GM12878 (cell line): ENCODE results near the gene CSNK1G1. TPM values are rescaled to one million over a fixed set of nuclear protein-coding genes. Genes with fewer than 3 reads are reported as not detected.

Source experiments
- ATAC-seq: fragments of 200-7000 bp; cut with Tn5 transposase; 3 replicates; pipeline ENCODE4 v1.9.1; 2020; ENCODE audit warnings: mild to moderate bottlenecking, moderate library complexity
- BruUV-seq: library from RNA; stranded (reverse); fragments of 400-500 nt; replicated peaks from 2 replicates; lab custom pipeline; 2021; lab: Mats Ljungman, UMichigan
- CTCF ChIA-PET: fragments of 300-600 bp; sonication (Branson Sonifier 250); formaldehyde crosslinking; extraction: SDS; loops from one replicate; lab custom pipeline; 2021; ENCODE audit warnings: inconsistent platforms; lab: Yijun Ruan, JAX
- POLR2A ChIA-PET: fragments of 350-600 bp; formaldehyde crosslinking; extraction: SDS; loops from one replicate; lab custom pipeline; 2021; ENCODE audit warnings: inconsistent platforms; lab: Charles Lee
- RAD21 ChIA-PET: fragments of 300-600 bp; sonication (Branson Sonifier 250); formaldehyde crosslinking; loops from one replicate; lab custom pipeline; 2023; ENCODE audit warnings: antibody characterized with exemption; ENCODE audit not compliant: unreplicated experiment; lab: Charles Lee
- SMC1A ChIA-PET: fragments of 300-600 bp; sonication (Branson Sonifier 250); formaldehyde crosslinking; loops from one replicate; lab custom pipeline; 2023; ENCODE audit not compliant: unreplicated experiment, uncharacterized antibody; lab: Charles Lee
- DNase-seq: peaks from one replicate; pipeline ENCODE4 v3.0.0-alpha.2; 2011; ENCODE audit warnings: low read depth, low spot score
- FAIRE-seq: peaks from 3 replicates; lab custom pipeline; 2011; peaks lifted over from hg19 to GRCh38; lab: Jason Lieb, UNC
- H2AFZ ChIP-seq: 2 replicates; pipeline ENCODE4 v1.6.0; 2011; ENCODE audit warnings: low read depth, low read length, control low read depth; ENCODE audit not compliant: control insufficient read depth
- H3K27ac ChIP-seq: 2 replicates; pipeline ENCODE4 v1.5.1; 2011; ENCODE audit warnings: control low read depth; ENCODE audit not compliant: control insufficient read depth, insufficient read depth
- H3K27me3 ChIP-seq, 2 experiments: replicated peaks in 1 of 2; 2 replicates each; pipeline versions ENCODE4 v1.6.0 to v1.6.1; 2011; ENCODE audit warnings: low read length in 1 of 2; ENCODE audit not compliant: control insufficient read depth in 2 of 2, insufficient read depth in 2 of 2
- H3K36me3 ChIP-seq, 2 experiments: 2 replicates each; pipeline ENCODE4 v1.5.1; 2011; ENCODE audit warnings: low read length in 1 of 2; ENCODE audit not compliant: control insufficient read depth in 2 of 2, insufficient read depth in 2 of 2
- H3K4me1 ChIP-seq: 2 replicates; pipeline ENCODE4 v1.6.1; 2011; ENCODE audit warnings: mild to moderate bottlenecking, low read length, moderate library complexity, mixed read lengths; ENCODE audit not compliant: control insufficient read depth, insufficient read depth
- H3K4me2 ChIP-seq: 2 replicates; pipeline ENCODE4 v1.6.0; 2011; ENCODE audit warnings: control low read depth; ENCODE audit not compliant: control insufficient read depth, insufficient read depth
- H3K4me3 ChIP-seq: fragments of 200-600 bp; sonication (generic); 2 replicates; pipeline ENCODE4 v1.5.1; 2016
- H3K79me2 ChIP-seq: 2 replicates; pipeline ENCODE4 v1.6.0; 2011; ENCODE audit warnings: low read length; ENCODE audit not compliant: control insufficient read depth, insufficient read depth
- H3K9ac ChIP-seq: 2 replicates; pipeline ENCODE4 v1.8.0; 2011; ENCODE audit warnings: low read length, control low read depth, mixed read lengths; ENCODE audit not compliant: control insufficient read depth, insufficient read depth
- H3K9me3 ChIP-seq: replicated peaks from 3 replicates; pipeline ENCODE4 v1.5.1; 2011; ENCODE audit warnings: mild to moderate bottlenecking, low read length; ENCODE audit not compliant: control insufficient read depth, insufficient read depth
- H4K20me1 ChIP-seq: 2 replicates; pipeline ENCODE4 v1.6.0; 2011; ENCODE audit not compliant: control insufficient read depth, insufficient read depth
- CBX5 ChIP-seq: sonication (generic); IDR thresholded peaks from 2 replicates; pipeline ENCODE4 v1.6.1; 2016; ENCODE audit warnings: low read depth, moderate library complexity, mild to moderate bottlenecking, inconsistent platforms
- MLLT1 ChIP-seq: fragments of 450-650 bp; IDR thresholded peaks from 2 replicates; pipeline ENCODE4 v1.6.1; 2016; ENCODE audit warnings: mild to moderate bottlenecking
- MTA3 ChIP-seq: IDR thresholded peaks from 2 replicates; pipeline ENCODE4 v1.6.1; 2012; ENCODE audit warnings: low read length, inconsistent platforms, borderline replicate concordance
- RFX5 ChIP-seq: IDR thresholded peaks from 2 replicates; pipeline ENCODE4 v1.6.1; 2011; ENCODE audit warnings: low read depth, low read length, improper control_type of control experiment
- STAT3 ChIP-seq: IDR thresholded peaks from 2 replicates; pipeline ENCODE4 v1.6.1; 2011; ENCODE audit warnings: low read depth, low read length, improper control_type of control experiment
- TARDBP ChIP-seq: IDR thresholded peaks from 2 replicates; pipeline ENCODE4 v1.6.1; 2016; ENCODE audit warnings: borderline replicate concordance
- WGBS: methylation state at CpG from one replicate; pipeline ENCODE4 v1.1.6; 2016; ENCODE audit warnings: low lambda C conversion rate; ENCODE audit not compliant: insufficient replicate concordance, insufficient coverage; ENCODE audit errors: missing lambda C conversion rate; 5-methylcytosine and 5-hydroxymethylcytosine counted together
- in situ Hi-C: fragments of 300-500 bp; cut with MboI; formaldehyde crosslinking; loops from 9 replicates; pipeline ENCODE4 v1.14.3; 2018; ENCODE audit warnings: mixed read lengths
- intact Hi-C: fragments of 100-400 bp; cut with micrococcal nuclease; formaldehyde crosslinking; loops from one replicate; pipeline ENCODE4 v1.14.2; 2022; ENCODE audit not compliant: unreplicated experiment
- polyA plus RNA-seq, 11 experiments: library from polyadenylated mRNA; depleted of rRNA in 4 of 11; unstranded in 6 of 11; stranded (reverse) in 5 of 11; fragments of >200 nt; fragmentation: Nextera tagmentation in 4 of 11; fragmentation: Illumina TruSeq in 1 of 11; extraction: Ambion mirVana in 4 of 11; extraction: Trizol in 1 of 11; gene quantifications; 1 replicate in 1 of 11; 2 replicates in 10 of 11; pipeline versions ENCODE4 v1.2.1 to v1.2.3, GENCODE V29; 2011 to 2016; ENCODE audit warnings: inconsistent platforms in 2 of 11, missing spikeins in 2 of 11, low read depth in 1 of 11
- total RNA-seq, 4 experiments: library from RNA; depleted of rRNA in 3 of 4; stranded (reverse); fragments of >200 nt in 3 of 4; fragmentation: Illumina TruSeq in 1 of 4; extraction: Trizol in 1 of 4; gene quantifications; 2 replicates each; pipeline versions ENCODE4 v1.2.1 to v1.2.3, GENCODE V29; 2013 to 2021
- TF ChIP-seq, protein P1 (sequence below): fragments of 450-650 bp; IDR thresholded peaks from 2 replicates; pipeline ENCODE4 v1.6.1; 2017; ENCODE audit warnings: mild to moderate bottlenecking, moderate library complexity
- TF ChIP-seq, protein P2 (sequence below): fragments of 450-650 bp; IDR thresholded peaks from 2 replicates; pipeline ENCODE4 v1.6.1; 2017; ENCODE audit warnings: mild to moderate bottlenecking
- TF ChIP-seq, protein P3 (sequence below): fragments of 450-650 bp; IDR thresholded peaks from 2 replicates; pipeline ENCODE4 v1.6.1; 2016; ENCODE audit warnings: mild to moderate bottlenecking, moderate library complexity, borderline replicate concordance

CSNK1G1 gene
- total and polyA plus RNA-seq, 10 of the 15 experiments (the other 5 are each of a cell fraction or from before 2014, with no cell fraction given): 6.1 to 23.4 (median 15.3) TPM

DNA sequence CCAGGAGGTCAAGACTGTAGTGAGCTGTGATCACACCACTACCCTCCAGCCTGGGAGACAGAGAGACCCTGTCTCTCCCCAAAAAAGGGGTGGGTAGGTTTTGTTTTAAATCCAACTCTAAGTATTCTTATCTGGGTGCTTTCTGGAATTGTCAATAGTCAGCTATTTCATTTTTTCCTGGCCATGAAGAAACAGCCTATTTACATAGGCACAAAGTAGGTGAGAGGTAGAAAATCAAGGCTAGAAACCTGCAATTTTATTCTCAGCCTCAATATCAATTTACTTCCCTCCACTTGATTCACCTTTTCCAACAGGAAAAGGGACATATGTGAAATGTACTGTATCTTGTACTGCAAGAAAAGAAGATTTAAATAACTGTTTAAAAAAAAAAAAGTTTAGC is 45.9 kb downstream of the CSNK1G1 start (continued):
- TF ChIP-seq, protein P1, sequence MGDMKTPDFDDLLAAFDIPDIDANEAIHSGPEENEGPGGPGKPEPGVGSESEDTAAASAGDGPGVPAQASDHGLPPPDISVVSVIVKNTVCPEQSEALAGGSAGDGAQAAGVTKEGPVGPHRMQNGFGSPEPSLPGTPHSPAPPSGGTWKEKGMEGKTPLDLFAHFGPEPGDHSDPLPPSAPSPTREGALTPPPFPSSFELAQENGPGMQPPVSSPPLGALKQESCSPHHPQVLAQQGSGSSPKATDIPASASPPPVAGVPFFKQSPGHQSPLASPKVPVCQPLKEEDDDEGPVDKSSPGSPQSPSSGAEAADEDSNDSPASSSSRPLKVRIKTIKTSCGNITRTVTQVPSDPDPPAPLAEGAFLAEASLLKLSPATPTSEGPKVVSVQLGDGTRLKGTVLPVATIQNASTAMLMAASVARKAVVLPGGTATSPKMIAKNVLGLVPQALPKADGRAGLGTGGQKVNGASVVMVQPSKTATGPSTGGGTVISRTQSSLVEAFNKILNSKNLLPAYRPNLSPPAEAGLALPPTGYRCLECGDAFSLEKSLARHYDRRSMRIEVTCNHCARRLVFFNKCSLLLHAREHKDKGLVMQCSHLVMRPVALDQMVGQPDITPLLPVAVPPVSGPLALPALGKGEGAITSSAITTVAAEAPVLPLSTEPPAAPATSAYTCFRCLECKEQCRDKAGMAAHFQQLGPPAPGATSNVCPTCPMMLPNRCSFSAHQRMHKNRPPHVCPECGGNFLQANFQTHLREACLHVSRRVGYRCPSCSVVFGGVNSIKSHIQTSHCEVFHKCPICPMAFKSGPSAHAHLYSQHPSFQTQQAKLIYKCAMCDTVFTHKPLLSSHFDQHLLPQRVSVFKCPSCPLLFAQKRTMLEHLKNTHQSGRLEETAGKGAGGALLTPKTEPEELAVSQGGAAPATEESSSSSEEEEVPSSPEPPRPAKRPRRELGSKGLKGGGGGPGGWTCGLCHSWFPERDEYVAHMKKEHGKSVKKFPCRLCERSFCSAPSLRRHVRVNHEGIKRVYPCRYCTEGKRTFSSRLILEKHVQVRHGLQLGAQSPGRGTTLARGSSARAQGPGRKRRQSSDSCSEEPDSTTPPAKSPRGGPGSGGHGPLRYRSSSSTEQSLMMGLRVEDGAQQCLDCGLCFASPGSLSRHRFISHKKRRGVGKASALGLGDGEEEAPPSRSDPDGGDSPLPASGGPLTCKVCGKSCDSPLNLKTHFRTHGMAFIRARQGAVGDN: no peak
- no peak for TF ChIP-seq RFX5
- TF ChIP-seq MTA3: no peak
- no peak for TF ChIP-seq MLLT1

DNA sequence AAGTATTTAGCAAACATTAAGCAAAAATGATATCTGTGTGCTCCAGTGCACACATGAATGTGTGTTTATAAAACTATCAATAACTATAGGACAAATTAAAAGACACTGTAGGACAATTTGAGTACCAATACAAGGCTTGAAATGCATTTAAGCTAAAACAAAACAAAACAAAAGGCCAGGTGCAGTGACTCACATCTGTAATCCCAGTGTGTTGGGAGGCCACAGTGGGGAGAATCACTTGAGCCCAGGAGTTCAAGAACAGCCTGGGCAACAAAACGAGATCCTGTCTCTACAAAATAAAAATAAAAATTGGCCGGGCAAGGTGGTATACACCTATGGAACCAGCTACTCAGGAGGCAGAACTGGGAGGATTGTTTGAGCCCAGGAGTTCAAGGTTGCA is 50.7 kb downstream of the CSNK1G1 start:
- H4K20me1 ChIP-seq: no peaks in the 10 kb centered on the region
- BruUV-seq: no TSS peak
- H3K36me3 ChIP-seq: no peaks in the 10 kb centered on the region; a peak in 1 of 4 replicates
- no peak for ATAC-seq
- intact Hi-C loops: no loop called here
- RAD21 ChIA-PET: interaction anchor here (0.8 kb wide), 1 partner anchor 57 kb away, joined by 3 read pairs; no protein-coding TSS in a partner anchor
- H3K27me3 ChIP-seq: no peaks in the 10 kb centered on the region
- CTCF ChIA-PET: no interaction called here
- no peak overlapping the region for H3K9ac ChIP-seq
- H3K9me3 ChIP-seq: no peaks in the 10 kb centered on the region
- 70% methylated on average over 2 of the region's 2 CpGs for WGBS
- POLR2A ChIA-PET: interaction anchor here (0.5 kb wide), 2 partner anchors 124 to 268 kb away, joined by 3 to 4 read pairs; no protein-coding TSS in a partner anchor
- H3K4me3 ChIP-seq: no peak overlapping the region
- SMC1A ChIA-PET: interaction anchor here (1.0 kb wide), 1 partner anchor 13 kb away, joined by 3 read pairs; no protein-coding TSS in a partner anchor
- no peaks in the 10 kb centered on the region for H3K4me1 ChIP-seq
- no peak overlapping the region for H3K4me2 ChIP-seq
- H3K79me2 ChIP-seq: peaks cover 1% of the 10 kb centered on the region
- no peak overlapping the region for H3K27ac ChIP-seq
- no peak for DNase-seq
- FAIRE-seq: no peak
- no peak overlapping the region for H2AFZ ChIP-seq
- in situ Hi-C loops: no loop called here
- TF ChIP-seq CBX5 (no peak), STAT3 (no peak), TARDBP (no peak)
- TF ChIP-seq, protein P2, sequence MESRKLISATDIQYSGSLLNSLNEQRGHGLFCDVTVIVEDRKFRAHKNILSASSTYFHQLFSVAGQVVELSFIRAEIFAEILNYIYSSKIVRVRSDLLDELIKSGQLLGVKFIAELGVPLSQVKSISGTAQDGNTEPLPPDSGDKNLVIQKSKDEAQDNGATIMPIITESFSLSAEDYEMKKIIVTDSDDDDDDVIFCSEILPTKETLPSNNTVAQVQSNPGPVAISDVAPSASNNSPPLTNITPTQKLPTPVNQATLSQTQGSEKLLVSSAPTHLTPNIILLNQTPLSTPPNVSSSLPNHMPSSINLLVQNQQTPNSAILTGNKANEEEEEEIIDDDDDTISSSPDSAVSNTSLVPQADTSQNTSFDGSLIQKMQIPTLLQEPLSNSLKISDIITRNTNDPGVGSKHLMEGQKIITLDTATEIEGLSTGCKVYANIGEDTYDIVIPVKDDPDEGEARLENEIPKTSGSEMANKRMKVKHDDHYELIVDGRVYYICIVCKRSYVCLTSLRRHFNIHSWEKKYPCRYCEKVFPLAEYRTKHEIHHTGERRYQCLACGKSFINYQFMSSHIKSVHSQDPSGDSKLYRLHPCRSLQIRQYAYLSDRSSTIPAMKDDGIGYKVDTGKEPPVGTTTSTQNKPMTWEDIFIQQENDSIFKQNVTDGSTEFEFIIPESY: no peak
- TF ChIP-seq, protein P3, sequence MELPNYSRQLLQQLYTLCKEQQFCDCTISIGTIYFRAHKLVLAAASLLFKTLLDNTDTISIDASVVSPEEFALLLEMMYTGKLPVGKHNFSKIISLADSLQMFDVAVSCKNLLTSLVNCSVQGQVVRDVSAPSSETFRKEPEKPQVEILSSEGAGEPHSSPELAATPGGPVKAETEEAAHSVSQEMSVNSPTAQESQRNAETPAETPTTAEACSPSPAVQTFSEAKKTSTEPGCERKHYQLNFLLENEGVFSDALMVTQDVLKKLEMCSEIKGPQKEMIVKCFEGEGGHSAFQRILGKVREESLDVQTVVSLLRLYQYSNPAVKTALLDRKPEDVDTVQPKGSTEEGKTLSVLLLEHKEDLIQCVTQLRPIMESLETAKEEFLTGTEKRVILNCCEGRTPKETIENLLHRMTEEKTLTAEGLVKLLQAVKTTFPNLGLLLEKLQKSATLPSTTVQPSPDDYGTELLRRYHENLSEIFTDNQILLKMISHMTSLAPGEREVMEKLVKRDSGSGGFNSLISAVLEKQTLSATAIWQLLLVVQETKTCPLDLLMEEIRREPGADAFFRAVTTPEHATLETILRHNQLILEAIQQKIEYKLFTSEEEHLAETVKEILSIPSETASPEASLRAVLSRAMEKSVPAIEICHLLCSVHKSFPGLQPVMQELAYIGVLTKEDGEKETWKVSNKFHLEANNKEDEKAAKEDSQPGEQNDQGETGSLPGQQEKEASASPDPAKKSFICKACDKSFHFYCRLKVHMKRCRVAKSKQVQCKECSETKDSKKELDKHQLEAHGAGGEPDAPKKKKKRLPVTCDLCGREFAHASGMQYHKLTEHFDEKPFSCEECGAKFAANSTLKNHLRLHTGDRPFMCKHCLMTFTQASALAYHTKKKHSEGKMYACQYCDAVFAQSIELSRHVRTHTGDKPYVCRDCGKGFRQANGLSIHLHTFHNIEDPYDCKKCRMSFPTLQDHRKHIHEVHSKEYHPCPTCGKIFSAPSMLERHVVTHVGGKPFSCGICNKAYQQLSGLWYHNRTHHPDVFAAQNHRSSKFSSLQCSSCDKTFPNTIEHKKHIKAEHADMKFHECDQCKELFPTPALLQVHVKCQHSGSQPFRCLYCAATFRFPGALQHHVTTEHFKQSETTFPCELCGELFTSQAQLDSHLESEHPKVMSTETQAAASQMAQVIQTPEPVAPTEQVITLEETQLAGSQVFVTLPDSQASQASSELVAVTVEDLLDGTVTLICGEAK: no peak
